ENCODE results near the gene STPG1.

STPG1 gene

DNA sequence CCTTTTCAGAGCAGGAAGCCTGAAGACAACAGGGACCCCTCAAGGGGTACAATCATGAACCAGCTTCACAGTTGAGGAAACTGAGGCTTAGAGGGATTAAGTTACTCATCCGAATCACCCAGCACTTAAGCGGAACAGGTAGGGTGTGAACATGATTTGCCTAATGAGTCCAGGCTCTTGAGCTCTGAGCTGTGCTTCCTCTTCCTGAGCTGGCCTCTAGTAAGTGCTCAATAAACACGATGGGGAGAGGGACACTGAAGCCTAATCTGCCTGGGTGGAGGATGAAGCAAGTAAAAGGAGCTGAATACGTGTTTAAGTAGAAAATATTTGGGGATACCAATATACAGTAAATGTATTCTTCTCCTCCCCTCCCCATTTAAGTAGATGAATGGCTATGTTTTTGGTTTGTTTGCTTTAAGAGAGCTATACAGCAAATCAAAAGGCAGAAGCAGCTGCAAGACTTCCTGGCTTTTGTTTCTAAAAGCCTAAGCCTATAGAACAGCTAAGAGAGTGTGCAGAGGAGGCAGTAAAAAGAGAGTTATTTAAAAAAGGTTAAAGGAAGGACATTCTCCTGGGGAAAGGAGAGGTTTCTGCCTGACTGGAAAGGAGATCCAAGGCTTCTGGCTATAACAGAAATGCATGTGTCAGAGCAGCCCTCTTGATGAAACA is 20.5 kb downstream of the STPG1 start:
- no peak for DNase-seq (ENCODE audit: low read depth)

DNA sequence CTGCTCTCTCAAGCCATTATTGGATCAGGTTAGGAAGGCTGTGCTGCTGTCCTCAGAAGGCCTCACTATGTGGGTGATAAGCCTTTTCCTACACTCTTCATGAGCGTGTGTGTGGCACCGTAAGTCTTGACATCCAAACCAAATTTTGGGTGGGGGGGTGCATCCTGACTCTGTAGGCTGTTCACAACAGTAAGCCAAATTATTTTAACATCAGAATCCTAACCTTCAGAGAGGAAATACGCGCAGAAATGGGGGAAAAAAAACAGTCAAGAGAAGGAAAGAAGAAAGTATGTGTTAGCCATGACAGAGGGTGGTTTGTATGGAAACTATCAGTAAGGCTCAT is 21.0 kb downstream of the STPG1 start:
- no peak for DNase-seq (ENCODE audit: low read depth)

DNA sequence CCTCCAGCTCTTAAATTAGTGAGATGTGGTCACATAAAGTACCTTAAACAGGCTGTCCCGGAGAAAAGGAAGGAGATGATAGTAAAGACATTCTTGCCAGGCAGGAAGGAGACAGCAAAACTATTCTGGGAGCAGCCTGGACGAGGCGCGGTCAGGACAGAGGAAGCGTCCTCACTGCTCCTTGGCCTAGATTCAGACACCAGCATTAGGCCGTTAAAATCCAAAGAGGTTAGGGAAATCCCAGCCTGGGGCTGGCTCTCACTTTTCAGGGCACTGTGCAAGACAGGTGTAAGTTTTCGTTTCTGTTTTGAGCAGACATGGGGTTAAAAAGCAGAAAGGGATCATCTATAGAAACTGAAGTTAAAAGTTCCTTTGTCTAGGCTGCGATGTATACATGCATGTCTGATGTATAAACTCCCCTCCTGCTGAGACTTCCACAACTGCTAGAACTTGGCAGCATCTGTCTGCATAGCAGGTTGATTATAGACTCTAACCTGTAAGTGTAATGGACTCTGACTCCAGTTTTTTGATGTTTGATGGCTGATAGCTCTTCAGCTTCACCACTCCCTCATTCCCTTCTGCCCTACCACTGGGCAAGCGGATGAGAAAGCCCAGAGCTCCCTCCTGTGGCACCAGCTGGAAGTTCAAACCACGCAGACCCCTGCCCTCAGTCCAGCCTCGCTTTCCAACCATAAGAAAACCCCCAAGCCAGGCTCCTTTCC is 21.5 kb downstream of the STPG1 start:
- no peak for DNase-seq (ENCODE audit: low read depth)

DNA sequence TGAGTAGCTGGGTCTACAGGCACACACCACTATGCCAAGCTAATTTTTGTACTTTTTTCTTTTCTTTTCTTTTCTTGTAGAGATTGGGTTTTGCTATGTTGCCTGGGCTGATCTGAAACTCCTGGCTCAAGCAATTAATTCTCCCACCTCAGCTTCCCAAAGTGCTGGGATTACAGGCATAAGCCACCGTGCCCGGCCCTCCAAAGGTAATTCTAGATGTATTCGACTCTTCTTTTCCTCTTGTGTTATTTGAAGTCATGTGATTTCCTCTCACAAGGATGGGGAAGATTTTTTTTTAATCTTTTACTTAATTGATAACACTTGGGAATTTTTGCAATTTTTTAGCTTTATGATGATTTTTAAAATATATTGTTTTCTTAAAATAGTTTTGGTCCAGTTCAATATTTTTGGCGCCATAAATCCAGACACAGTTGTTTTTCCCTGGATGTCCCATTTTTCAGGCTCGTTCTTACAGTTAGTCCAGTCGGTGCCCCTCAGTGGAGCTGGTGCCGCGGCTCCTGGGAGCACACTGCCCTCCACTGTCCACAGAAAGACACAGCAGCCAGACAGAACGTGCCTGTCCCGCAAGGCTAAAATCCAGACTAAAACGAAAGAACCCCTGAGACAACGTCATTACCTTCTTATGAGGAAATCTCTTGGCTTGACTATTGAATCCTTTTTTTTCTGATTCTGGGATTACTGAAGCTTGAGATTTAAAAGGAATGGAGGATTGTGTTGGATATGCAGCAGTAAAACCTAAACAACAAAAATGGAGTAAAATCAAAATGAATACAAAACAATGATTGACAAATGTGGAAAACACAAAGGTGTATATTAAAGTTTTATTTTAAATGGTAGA is 22.4 kb downstream of the STPG1 start:
- peak; percentile 45 for DNase-seq (ENCODE audit: low read depth)

DNA sequence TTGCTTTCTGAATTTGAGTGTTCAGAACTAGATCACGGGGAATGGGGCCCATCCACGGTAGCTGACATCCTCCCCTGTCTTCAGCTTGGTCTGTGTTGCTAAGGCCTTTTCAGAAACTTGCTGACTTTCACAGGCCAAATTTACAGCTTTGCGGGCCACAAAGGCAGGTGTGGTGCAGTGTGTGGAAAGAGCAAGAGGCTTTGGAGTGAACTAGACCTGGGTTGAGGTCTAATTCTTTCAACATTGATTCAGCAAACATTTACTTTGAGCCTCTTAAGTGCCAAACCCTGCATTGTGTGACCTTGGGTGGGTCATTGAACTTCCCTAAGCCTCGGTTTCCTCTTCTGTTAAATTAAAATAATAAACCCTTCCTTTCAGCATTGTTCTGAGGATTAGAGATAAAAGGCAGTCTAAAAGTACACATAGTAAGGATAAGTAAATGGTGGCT is 24.3 kb downstream of the STPG1 start:
- DNase-seq (ENCODE audit: low read depth): no peak

DNA sequence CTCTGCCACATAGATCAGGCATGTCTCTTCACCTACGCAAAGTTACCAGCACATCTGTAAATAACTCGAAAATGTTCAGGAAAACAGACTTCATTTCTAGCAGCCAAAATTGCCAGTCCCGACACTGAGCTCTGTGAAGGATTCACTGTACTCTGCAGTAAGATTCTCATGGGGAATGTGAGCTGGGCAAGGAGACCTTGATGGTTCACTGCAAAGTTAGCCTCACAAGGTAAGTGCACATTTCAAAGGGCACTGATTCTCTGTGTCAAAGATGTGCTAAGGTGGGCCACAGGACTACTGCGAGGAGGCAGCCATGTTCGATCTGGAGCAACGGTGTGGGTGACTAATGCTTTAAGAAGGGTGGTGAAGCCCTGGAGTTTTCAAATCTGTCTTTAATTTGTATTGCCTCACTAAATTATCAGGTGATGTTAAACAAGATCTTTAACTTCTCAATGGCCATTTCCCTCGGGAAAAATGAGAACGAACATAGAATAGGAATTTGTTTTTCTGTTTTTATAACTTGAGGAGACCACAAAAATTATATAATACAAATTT is 25.2 kb downstream of the STPG1 start:
- DNase-seq (ENCODE audit: low read depth): no peak

DNA sequence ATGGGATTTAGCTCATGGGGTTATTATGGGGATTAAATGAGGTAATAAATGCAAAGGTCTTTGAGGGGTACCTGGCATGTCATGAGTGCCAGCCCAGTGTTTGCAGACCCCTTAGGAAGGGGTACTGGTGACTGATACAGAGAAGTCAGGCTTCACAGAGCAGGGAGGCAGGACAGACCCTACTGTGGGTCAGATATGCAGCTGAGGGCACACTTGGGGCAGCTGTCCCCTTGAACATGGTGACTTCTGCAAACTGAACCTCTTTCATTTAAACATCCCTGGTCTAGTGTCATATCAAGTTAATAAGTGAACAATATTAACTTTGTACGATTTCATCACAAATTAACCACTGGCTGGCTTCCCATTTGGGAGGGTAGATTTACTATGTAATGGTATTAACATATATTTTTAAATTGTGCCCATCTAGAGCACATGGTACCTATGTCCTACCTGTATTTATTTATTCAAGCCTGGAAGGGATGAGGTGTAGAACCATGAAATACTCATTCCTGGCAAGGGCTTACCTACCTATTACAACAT is 25.9 kb downstream of the STPG1 start:
- DNase-seq (ENCODE audit: low read depth): no peak

DNA sequence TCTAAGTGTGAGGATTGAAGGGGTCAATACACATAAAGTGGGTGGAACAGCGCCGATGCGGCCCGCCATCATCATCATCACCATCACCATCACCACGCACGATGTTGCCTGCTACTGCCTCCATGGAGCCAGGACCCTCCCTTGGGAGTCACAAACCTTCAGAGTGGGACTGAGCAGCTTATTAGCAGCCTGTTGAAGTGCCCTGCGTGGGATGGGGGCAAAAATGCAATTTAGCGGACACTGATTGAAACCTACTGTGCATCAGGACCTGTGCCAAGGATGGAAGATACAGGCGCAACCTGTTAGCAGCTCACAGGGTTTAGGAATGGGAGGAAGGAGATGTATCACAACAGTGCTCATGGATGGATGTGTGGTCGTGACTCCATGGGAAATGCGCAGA is 26.7 kb downstream of the STPG1 start:
- no peak for DNase-seq (ENCODE audit: low read depth)

DNA sequence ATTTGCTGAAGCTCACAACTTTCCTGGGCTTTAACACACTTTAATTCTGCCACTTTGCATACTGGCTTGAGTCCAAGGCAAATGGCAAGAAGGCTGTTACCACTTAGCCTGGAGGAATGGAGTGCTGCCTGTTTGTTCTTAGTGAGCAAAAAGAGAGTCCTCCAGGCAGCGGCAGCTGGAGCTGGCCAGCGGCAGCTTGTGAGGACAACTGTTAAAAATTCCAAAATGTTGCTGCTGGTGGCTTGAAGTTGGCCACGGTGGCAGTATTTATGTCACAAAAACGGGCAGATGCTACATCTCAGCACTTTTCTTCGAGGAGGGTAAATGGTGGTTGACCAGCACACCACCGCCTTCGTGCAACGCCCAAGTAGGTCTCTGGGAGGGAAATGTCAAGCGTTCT is 27.3 kb downstream of the STPG1 start:
- DNase-seq (ENCODE audit: low read depth): no peak

DNA sequence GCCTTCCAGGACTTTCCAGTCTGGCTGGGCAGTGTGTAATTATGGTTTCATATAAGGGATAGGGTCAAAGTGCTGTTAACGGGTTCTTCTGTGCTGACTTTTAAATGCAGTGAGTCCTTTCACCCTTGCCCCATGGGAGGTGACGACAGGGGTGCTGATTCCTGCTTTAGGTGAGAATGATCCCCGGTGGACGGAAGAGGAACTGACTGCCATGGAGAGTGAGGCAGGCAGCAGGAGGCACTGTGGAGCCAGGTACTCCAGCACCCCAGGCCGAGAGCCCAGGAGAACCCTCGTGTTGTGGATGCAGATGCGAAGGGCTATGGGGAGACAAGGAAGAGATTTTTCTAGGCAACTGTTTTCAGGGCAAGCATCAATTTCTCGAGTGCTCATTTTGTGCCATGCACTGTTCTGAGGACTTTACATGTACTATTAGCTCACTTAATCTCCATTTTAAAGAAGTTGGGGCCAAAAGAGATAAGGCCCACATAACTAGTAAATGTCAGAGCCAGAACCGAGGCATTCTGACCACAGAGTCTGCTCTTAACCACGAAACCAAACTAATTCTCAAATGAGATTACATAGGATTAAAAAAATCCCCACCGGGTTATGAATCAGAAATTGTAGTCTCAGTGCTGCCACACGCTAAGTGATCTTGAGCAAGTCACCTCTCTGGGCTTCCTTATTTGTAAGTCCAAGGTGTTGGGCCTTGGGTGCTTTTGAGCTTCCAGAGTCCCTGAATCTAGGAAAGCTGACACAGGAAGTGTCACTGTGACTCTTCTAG is 28.2 kb downstream of the STPG1 start:
- no peak for DNase-seq (ENCODE audit: low read depth)

DNA sequence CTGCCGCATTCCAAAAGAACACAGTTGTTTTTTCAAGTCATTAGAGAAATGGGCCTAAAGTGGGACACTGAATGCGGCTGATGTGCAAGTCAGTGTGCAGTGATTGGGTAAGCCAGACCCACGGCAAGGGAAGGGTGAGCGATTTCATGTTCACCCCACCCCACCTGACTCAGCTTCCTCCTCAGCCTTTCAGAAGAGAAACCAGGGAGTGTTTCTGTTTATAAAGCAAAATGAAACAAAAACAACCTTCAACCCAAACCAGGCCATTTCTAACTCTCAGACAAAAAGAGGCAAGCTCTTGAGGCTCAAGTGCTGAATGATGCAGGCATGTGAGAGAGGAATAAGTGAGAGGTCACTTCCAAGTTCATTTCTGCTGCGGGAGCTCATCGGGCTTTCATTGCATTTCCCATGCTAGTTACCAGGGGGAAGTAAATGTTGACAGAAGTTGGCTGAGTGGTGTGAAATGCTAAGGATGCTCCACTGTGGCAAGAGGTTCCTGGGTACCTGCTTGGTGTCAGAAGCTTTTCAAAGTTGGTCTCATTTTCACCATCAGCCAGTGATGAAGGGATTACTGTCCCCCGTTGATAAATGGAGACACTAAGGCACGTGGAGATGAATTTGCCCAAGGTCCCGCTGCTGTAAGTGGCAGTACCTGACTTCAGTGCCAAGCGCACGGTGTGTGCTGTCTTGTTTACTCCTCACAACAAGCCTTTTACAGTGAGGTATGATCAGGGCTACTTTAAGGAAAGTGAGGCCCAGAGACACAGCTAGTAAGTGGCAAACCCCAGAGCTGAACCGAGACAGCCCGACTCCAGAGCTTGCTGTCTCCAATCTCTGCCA is 29.1 kb downstream of the STPG1 start:
- no peak for DNase-seq (ENCODE audit: low read depth)

DNA sequence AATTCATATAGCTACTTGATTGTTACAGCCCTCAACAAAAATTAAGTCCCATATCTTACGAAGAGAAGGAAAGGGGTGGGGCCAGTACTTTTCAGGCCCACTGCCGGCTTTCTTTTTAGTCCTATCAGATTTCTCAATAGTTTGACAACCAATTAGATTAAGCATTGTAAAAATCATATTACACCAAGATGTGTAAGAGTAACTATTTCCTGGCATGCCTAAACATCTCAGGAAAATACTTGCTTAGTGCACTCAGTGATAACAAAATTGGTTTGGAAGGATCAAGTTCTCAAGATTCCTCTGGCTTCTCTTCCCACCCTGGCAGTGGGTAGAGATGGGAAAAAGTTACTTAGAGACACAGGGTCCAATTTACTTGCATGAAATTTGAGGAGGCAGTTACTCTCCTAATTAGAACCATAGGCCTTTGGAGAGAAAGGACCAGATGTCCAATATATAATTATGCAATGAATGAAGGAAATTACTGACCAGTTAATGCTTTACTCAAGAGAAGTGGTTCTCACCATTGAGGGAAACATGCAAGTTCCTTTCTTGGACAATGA is 30.1 kb downstream of the STPG1 start:
- DNase-seq (ENCODE audit: low read depth): no peak

DNA sequence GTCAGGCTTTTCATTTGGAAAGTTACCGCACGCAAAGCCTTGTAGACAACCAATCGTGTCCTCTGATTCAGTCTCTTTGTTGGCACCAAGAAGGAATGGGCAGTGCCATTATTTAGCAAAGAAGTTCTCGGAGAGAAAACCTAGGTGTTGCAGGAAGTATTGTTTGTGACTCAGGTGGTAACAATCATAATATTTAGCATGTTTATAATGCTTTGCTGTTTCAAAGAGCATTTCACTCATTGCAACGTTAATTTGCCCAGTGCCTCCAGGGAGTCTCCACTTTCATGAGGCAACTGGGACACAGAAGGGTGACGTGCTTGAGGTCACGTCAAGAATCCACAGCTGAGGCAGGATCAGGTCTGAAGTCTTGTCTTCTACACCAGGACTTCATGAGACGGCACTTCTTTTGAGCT is 31.4 kb downstream of the STPG1 start:
- DNase-seq (ENCODE audit: low read depth): no peak

DNA sequence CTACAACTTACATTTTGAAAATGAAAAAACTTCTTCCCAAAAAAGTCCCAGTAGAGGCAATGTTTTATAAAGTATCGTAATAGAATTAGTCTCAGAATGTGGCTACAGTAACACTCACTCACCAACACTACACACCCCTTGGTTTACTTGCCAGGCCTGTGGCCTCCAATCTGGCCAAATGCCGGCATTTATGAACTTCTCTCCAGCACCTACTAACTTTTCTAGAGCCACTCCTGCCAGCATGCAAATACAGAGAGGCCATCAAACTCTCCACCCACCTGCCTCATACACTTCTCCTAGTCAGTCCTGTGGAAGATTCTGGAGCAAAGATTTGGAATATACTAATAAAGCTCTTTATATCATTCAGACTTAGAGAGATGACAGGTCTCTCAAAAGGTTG is 32.3 kb downstream of the STPG1 start:
- DNase-seq (ENCODE audit: low read depth): no peak

DNA sequence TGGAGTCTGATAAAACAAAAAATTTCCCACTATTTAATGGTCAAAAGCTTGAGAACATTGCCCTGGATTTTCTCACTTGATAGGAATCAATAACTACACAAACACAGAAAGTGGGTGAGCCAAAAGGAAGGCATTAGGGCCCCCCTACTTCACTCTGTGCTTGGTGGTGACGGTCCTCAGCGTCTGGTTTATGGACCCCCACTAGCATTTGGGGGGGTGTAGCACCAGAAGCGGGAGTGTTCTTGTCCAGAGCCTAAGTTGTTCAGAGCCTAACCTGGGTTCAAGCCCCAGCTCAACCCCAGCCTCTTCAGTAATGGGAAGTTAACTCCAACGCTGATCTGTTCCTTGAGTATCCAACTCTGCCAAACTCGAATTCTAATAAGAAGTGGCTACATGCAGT is 33.1 kb downstream of the STPG1 start:
- no peak for DNase-seq (ENCODE audit: low read depth)

DNA sequence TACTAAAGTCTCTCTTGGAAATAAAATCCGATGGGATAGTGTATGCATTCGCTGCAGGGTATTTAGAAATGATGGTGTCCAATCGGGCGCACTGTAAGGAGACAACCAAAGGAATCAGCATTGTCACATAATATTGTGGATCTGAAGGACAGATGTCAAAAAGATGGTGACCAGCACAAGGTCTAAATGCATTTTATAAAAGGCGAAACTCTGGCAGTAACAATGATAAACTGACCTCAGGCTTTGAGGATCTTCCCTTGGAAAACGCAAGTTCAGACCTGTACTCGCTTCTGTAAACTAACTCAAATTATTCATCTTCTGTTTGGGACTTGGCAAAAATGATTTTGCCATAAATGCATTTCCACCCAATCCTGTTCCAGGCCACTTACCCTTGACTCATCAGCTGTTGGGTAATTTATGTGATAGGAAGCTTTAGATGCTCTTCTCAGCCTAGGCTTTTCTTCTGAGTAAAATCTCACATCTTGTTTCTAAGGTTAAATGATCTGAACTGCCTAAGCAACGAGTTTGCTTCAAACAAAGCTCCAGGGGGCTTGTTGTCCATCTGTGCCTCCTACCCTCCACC is 33.8 kb downstream of the STPG1 start:
- no peak for DNase-seq (ENCODE audit: low read depth)

DNA sequence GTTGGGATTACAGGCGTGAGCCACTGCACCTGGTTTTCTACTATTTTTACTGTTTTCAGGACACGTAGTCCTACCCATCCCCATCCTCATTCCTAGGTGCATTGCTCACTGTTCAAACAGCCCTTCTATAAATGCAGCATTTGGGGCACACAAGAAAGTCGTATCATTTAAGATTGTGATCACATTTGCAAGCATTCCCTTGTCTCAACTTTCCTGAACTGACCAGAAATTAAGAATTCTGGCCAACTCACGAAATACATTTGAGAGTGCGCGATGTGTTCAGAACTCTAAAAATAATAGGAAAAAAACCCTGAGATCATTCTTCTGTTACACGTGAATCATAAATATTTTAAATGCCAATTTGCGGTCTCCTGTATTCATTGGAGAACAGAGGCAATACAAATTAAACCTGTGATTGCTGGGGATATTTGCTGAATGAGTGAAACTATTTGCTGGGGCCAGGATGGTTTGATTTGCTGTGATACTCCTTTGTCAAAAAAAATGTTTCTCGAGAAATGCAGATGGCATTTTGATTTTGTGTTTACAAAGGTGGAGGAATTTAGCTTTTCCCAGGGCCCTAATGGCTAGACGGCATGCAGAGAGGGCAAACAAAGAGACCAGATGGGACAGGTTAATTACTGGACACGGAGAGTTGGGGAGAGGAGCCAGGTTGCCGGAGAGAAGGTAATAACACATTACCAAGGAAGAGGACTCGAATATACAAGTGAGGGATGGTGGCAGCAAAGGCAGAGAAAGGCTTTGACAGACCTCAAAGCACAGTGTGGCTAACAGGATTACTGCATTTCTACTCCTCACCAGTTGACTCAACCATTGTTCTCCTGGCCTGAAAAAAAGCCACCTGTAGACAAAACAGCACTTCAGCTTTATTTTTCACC is 38.4 kb downstream of the STPG1 start:
- DNase-seq (ENCODE audit: low read depth): no peak

DNA sequence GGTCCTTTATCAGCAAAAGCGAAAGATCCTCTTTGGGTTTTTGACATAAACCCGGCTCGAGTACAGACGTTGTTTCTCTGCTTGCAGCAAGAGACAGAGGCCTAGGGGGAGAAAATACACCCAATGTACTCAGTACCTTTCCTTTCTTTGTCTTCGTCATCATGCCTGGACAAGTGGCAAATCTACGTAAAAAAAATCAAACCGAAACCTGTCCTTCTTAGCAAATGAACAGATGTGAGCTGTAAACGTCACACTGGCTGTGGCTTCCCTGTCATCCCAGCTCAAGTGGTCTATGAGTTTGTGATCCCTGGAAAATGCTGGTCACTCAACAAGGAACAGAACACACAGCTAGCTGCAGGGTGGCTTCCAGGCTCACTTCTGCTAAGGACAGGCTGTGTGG is 39.9 kb downstream of the STPG1 start:
- no peak for DNase-seq (ENCODE audit: low read depth)

DNA sequence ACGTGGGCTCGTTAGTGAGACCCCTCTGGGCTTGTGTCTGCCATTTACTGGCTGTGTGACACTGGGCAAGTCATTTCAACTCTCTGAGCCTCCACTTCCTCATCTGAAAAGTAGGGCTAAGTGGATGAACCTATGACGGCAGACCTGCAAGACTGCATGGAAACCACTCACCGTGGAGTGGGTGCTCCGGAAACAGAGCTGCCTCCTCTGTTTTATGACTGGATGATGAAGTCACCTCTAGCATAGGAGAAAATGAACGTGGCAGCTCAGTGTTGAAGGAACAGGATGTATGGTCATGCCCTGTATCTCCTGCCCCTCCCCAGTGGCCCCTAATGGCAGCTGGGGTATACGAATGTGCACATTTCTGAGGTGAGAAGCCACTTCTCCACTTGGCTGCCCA is 40.5 kb downstream of the STPG1 start:
- DNase-seq (ENCODE audit: low read depth): no peak

All from stimulated activated CD8-positive, alpha-beta memory T cell treated with anti-CD3 and anti-CD28 coated beads, Interleukin-12 subunit alpha, Interleukin-12 subunit beta, amount 100 ng/mL, for 4 hours (primary cell).